MCF 10A (cell line): ENCODE measurements around the gene ADGRD1. TPM values are rescaled to one million over a fixed set of nuclear protein-coding genes. Genes with fewer than 3 reads are reported as not detected.

ENCODE experiments used
- BruUV-seq: library from RNA; stranded (reverse); fragments of 400-500 nt; replicated peaks from 2 replicates; lab custom pipeline; 2021; lab: Mats Ljungman, UMichigan
- CTCF ChIA-PET: fragments of 300-600 bp; sonication (Branson Sonifier 250); formaldehyde crosslinking; extraction: SDS; loops from one replicate; lab custom pipeline; 2021; ENCODE audit warnings: antibody characterized with exemption, inconsistent platforms; lab: Yijun Ruan, JAX
- POLR2A ChIA-PET: fragments of 300-600, 350-650 bp; sonication (Branson Sonifier 250); formaldehyde crosslinking; extraction: SDS; loops from one replicate; lab custom pipeline; 2020; ENCODE audit warnings: antibody characterized with exemption, inconsistent platforms; lab: Yijun Ruan, JAX
- DNase-seq: peaks from one replicate; pipeline ENCODE4 v3.0.0-alpha.2; 2018; ENCODE audit not compliant: unreplicated experiment
- H3K27ac Mint-ChIP-seq: one replicate; pipeline ENCODE4 v1.8.0; 2022; ENCODE audit warnings: mild to moderate bottlenecking, low read depth, mixed read lengths; ENCODE audit not compliant: unreplicated experiment
- H3K27me3 Mint-ChIP-seq: one replicate; pipeline ENCODE4 v1.8.0; 2022; ENCODE audit warnings: mixed read lengths; ENCODE audit not compliant: insufficient read depth, unreplicated experiment
- H3K36me3 Mint-ChIP-seq: one replicate; pipeline ENCODE4 v1.8.0; 2022; ENCODE audit warnings: mild to moderate bottlenecking, moderate library complexity, mixed read lengths; ENCODE audit not compliant: insufficient read depth, unreplicated experiment
- H3K4me1 Mint-ChIP-seq: one replicate; pipeline ENCODE4 v1.8.0; 2022; ENCODE audit warnings: mixed read lengths; ENCODE audit not compliant: insufficient read depth, unreplicated experiment
- H3K4me3 Mint-ChIP-seq: one replicate; pipeline ENCODE4 v1.8.0; 2022; ENCODE audit warnings: mild to moderate bottlenecking, moderate library complexity, mixed read lengths; ENCODE audit not compliant: unreplicated experiment
- H3K9me3 Mint-ChIP-seq: one replicate; pipeline ENCODE4 v1.8.0; 2022; ENCODE audit warnings: mixed read lengths; ENCODE audit not compliant: unreplicated experiment
- intact Hi-C: fragments of 100-400 bp; cut with micrococcal nuclease; formaldehyde crosslinking; loops from 2 replicates; pipeline ENCODE4 v1.14.1; 2022
- total RNA-seq: library from RNA; stranded (reverse); gene quantifications from 2 replicates; pipeline ENCODE4 v1.2.3, GENCODE V29; 2022
- TF ChIP-seq, protein P1 (sequence below): fragments of 200-600 bp; IDR thresholded peaks from one replicate; pipeline ENCODE4 v1.8.0; 2022; ENCODE audit warnings: antibody characterized with exemption, mild to moderate bottlenecking; ENCODE audit not compliant: unreplicated experiment

ADGRD1 gene
- total RNA-seq, 1 experiment from 2014 or later, result 0.68 TPM

DNA sequence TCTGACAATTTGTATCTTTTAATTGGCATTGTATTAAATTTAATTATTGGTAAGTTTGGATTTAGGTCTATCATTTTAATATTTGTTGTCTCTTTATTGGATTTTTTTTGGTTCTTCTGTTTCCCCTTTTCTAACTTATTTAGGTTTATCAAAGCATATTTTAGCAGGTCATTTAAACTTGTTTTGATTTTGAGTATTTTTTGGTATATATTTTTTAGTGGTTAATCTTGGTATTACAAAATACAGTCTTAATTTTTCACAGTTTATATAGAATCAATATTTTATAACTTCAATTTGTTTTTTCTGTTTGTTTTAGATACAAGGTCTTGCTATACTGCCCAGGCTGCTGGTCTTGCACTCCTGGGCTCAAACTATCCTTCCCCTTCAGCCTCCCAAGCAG is 15.5 kb upstream of the ADGRD1 start:
- Mint-ChIP-seq H3K4me3 (no peak overlapping the region), H3K27ac (no peak overlapping the region), H3K36me3 (no peaks in the 10 kb centered on the region), H3K9me3 (peaks cover 13% of the 10 kb centered on the region), H3K4me1 (no peaks in the 10 kb centered on the region), H3K27me3 (peaks cover 37% of the 10 kb centered on the region)
- intact Hi-C loops, result no loop called here
- TF ChIP-seq, protein P1, sequence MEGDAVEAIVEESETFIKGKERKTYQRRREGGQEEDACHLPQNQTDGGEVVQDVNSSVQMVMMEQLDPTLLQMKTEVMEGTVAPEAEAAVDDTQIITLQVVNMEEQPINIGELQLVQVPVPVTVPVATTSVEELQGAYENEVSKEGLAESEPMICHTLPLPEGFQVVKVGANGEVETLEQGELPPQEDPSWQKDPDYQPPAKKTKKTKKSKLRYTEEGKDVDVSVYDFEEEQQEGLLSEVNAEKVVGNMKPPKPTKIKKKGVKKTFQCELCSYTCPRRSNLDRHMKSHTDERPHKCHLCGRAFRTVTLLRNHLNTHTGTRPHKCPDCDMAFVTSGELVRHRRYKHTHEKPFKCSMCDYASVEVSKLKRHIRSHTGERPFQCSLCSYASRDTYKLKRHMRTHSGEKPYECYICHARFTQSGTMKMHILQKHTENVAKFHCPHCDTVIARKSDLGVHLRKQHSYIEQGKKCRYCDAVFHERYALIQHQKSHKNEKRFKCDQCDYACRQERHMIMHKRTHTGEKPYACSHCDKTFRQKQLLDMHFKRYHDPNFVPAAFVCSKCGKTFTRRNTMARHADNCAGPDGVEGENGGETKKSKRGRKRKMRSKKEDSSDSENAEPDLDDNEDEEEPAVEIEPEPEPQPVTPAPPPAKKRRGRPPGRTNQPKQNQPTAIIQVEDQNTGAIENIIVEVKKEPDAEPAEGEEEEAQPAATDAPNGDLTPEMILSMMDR, result no peak
- CTCF ChIA-PET, result interaction anchor here (1.0 kb wide), 1 partner anchor 32 kb away, joined by 3 read pairs; no protein-coding TSS in a partner anchor
- DNase-seq, result no peak
- POLR2A ChIA-PET, result no interaction called here
- BruUV-seq, result no TSS peak

DNA sequence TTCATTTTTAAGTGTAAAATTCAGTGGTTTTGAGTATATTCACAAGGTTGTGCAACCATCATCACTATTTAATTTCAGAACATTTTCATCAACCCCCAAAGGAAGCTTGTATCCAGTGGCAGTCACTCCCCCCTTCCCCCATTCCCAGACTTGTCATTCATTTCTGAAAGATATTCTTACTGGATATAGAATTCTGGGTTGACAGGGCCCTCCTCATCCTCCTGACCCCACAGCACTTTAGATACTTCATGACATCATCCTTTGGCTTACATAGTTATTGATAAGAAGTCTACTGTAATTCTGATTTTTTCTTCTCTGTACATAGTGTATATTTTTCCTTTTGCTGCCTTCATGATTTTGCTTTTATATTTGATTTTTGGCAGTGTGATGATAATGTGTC is 8.8 kb upstream of the ADGRD1 start:
- DNase-seq, result no peak
- H3K36me3 Mint-ChIP-seq, result no peaks in the 10 kb centered on the region
- CTCF ChIA-PET, result no interaction called here
- H3K9me3 Mint-ChIP-seq, result peaks cover 11% of the 10 kb centered on the region
- no peak overlapping the region for H3K27ac Mint-ChIP-seq
- BruUV-seq, result no TSS peak
- H3K4me3 Mint-ChIP-seq, result no peak overlapping the region
- POLR2A ChIA-PET, result interaction anchor here (1.2 kb wide), 1 partner anchor 21 kb away, joined by 3 read pairs; no protein-coding TSS in a partner anchor
- peaks cover 14% of the 10 kb centered on the region for H3K4me1 Mint-ChIP-seq
- intact Hi-C loops, result no loop called here
- TF ChIP-seq, protein P1, result no peak
- peaks cover 43% of the 10 kb centered on the region for H3K27me3 Mint-ChIP-seq

DNA sequence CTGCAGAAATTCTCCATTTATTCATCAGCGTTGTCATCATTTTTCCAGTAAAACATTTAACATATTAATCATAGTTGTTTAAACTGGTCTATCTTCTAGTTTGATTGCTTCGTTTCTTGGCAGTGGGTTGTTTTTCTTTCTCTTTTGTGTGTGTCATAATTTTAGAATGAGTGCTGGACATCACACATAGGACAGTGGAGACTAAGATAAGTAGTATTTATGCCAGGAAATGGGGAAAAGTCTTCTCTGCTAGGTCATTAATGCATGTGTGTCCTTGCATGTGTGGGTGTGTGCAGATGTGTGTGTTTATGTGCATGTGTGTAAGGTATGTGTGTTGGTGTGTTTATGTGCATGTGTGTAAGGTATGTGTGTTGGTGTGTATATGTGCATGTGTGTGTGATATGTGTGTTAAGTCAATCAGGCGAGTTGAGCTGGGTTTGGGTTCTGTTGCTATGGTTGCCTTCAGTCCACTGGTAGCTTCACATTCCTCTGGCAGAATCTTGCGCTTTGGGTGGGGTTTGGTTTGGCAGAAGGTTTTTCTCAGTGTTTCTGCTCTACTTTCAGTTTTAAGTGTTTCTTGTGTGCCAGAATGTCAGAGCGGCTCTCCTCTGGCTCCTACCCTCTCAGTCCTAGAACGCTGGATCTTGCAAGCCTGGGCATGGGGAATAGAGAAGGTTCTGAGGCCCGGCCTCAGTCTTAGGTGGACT is 7.8 kb upstream of the ADGRD1 start:
- Mint-ChIP-seq H3K4me3 (peak overlapping the region; percentile 3), H3K27ac (peak overlapping the region; percentile 8), H3K9me3 (peaks cover 11% of the 10 kb centered on the region), H3K27me3 (peaks cover 43% of the 10 kb centered on the region), H3K36me3 (no peaks in the 10 kb centered on the region), H3K4me1 (peaks cover 14% of the 10 kb centered on the region)
- ChIA-PET CTCF (no interaction called here), POLR2A (interaction anchor here (1.2 kb wide), 1 partner anchor 19 kb away, joined by 3 read pairs; no protein-coding TSS in a partner anchor)
- intact Hi-C loops, result no loop called here
- TF ChIP-seq, protein P1, result no peak
- no peak for DNase-seq
- no TSS peak for BruUV-seq

DNA sequence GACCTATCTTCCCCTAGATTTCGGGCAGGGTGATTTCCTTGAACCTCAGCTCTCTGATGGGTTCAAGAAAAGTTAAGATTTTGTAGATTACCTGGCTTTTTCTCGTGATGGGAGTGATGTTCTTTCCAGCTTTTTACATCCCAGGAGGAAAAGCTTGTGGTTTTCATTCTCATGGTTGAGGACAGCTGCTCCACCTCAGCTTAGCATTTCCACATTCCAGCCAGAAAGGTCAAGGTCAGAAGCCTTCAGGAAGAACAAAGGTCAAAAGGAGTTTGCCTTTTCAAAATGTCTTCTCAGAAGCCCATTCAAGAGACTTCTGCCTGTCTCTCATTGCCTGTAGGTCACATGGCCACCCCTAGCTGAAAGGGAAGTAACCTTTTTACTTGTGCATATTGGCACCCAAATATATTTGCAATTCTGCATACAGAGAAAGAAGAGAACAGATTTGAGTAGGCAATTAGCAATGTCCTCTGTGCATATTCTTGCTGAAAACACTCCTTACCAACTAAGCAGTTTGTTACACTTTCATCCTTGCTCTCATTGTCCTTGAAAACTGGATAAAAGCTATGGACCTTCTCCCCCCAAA is 6.6 kb upstream of the ADGRD1 start:
- Mint-ChIP-seq H3K27ac (no peak overlapping the region), H3K36me3 (no peaks in the 10 kb centered on the region), H3K4me3 (no peak overlapping the region), H3K27me3 (peaks cover 43% of the 10 kb centered on the region), H3K9me3 (peaks cover 11% of the 10 kb centered on the region), H3K4me1 (peaks cover 14% of the 10 kb centered on the region)
- CTCF ChIA-PET, result interaction anchor here (0.6 to 1.0 kb wide), 3 partner anchors 16 to 32 kb away, joined by 3 to 4 read pairs (median 3); no protein-coding TSS in a partner anchor
- no TSS peak for BruUV-seq
- no peak for DNase-seq
- intact Hi-C loops, result no loop called here
- POLR2A ChIA-PET, result no interaction called here
- TF ChIP-seq, protein P1, result no peak
